T47D (cell line): Measurements from ENCODE around the gene TRMT1L.

ENCODE experiments used
- DNase-seq, 2 experiments: peaks; one replicate each; pipeline versions ENCODE4 v3.0.0 to v3.0.0-alpha.2; 2011 to 2012; ENCODE audit warnings: low read depth in 1 of 2, low spot score in 1 of 2
- JUND ChIP-seq: IDR thresholded peaks from 2 replicates; pipeline ENCODE4 v1.6.1; 2012; ENCODE audit warnings: low read depth
- in situ Hi-C: cut with HindIII; loops from 2 replicates; pipeline ENCODE4 v1.10.0; 2016; ENCODE audit warnings: low sequenced_read_pairs, low pct_unique_long_range_greater_than_20kb

The TRMT1L gene

GRCh38 chr1:185105121-185105520 is 51.6 kb downstream of the TRMT1L start:
- no peak for TF ChIP-seq JUND
- in situ Hi-C loops = no loop called here
- DNase-seq = no peak

DNA sequence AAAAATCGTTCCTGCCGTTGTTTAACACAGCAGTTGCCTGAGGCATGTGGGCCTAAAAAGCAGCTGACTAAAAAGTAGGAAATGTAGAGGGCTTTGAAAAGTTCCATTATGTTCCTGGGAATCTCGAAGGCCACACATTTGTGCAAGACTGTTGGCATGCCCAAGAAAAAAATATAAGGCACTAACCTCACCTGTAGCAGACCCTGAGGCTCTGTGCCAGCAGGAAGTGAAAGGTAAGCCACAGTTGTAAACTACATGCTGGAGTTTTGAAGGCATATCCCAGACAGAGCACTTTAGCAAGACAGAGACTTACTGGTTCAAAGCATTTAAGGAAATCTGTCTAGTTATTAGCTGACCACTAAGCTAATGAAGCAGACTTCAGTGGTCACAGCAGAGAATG is 52.7 kb downstream of the TRMT1L start:
- peak in 1 of 2 experiments; percentile 9 for DNase-seq
- in situ Hi-C loops = no loop called here
- no peak for TF ChIP-seq JUND

DNA sequence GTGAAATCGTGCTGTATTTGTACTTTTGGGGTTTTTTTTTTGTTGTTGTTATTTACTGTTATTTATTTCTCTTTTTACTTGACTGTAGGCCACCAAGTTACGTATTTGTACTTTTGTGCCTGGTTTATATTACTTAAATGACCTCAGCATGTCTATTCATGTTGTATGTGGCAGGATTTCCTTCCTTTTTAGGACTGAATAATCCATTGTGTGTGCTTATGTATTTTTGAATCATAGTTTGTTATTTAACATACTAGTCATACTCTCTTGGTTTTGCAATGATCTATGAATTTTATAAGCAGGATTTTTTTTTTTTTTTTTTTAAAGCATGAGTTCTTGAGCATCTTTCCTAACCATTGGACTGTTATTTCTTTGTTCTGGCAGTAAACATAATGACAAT is 60.2 kb downstream of the TRMT1L start:
- no peak for TF ChIP-seq JUND
- no peak for DNase-seq
- in situ Hi-C loops = no loop called here

GRCh38 chr1:185094761-185095160 is 62.0 kb downstream of the TRMT1L start:
- DNase-seq = no peak
- TF ChIP-seq JUND = no peak
- in situ Hi-C loops = no loop called here

- in situ Hi-C loops = no loop called here
- no peak for DNase-seq
Measured at GRCh38 chr1:185091480-185091879, 65.3 kb downstream of the TRMT1L start.

GRCh38 chr1:185087746-185088145 is 69.0 kb downstream of the TRMT1L start:
- in situ Hi-C loops = no loop called here
- DNase-seq = no peak
- no peak for TF ChIP-seq JUND

More at GRCh38 chr1:185091480-185091879, 65.3 kb downstream of the TRMT1L start:
- TF ChIP-seq JUND = no peak

- no peak for TF ChIP-seq JUND
- DNase-seq = no peak
- in situ Hi-C loops = no loop called here
Measured at GRCh38 chr1:185087101-185087500, 69.7 kb downstream of the TRMT1L start.

DNA sequence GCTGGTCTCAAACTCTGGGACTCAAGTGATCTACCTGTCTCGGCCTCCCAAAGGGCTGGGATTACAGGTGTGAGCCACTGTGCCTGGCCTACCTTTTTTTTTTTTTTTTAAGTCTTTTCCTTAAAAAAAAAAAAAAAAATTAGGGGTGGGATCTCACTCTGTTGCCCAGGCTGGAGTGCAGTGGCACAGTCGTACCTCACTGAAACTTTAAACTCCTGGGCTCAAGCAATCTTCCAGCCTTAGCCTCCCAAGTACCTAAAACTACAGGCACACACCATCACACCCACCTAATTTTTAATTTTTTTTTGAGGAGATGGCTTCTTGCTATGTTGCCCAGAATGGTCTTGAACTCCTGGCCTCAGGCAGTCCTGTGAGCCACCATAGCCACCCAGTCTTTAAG is 72.9 kb downstream of the TRMT1L start:
- no peak for DNase-seq
- no peak for TF ChIP-seq JUND
- in situ Hi-C loops = no loop called here

- no peak for DNase-seq
- TF ChIP-seq JUND = no peak
- in situ Hi-C loops = no loop called here
Measured at GRCh38 chr1:185080422-185080821, 76.3 kb downstream of the TRMT1L start.

- in situ Hi-C loops = no loop called here
- TF ChIP-seq JUND = no peak
- DNase-seq = no peak
Measured at GRCh38 chr1:185077374-185077773, 79.4 kb downstream of the TRMT1L start.

GRCh38 chr1:185075476-185075875 is 81.3 kb downstream of the TRMT1L start:
- TF ChIP-seq JUND = no peak
- in situ Hi-C loops = no loop called here
- DNase-seq = no peak

GRCh38 chr1:185074307-185074706 is 82.4 kb downstream of the TRMT1L start:
- in situ Hi-C loops = no loop called here

DNA sequence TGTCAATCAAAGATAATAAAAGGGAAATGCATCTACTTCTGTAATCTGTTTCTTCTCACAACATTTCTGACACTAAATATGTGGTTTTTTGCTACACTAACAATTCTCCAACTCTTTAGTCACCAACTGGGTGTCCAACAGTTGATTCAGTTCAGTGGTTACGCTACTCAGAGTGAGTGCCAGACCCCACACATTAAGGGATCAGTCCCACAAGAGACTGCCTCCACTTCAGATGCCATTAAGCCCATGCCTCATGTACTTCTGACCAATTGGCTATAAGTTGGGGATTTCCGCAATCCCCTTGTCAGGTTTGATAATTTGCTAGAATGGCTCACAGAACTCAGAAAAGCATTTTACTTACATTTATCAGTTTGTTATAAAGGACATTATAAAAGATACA is 83.0 kb downstream of the TRMT1L start:
- no peak for TF ChIP-seq JUND
- DNase-seq = no peak
- in situ Hi-C loops = no loop called here

More at GRCh38 chr1:185074307-185074706, 82.4 kb downstream of the TRMT1L start:
- no peak for TF ChIP-seq JUND
- no peak for DNase-seq

DNA sequence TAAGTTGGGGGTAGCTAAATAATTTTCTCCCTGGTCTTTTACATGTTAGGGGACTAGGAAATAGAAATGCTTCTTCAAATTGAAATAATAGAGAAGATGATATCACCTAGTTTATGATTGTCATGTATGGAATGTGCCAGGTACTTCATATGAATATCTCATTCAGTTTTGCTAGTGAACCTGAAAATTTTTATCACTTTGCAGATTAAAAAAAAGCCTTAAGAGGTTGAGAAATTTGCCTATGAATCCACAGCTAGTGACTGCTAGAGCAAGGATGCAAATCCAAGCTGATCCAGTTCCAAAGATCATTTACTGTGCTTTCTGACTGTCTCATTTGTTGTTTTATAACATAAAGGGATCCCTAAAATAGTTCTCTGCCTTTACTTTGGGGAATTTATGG is 86.7 kb downstream of the TRMT1L start:
- DNase-seq = no peak
- no peak for TF ChIP-seq JUND
- in situ Hi-C loops = no loop called here
